CD4-positive, alpha-beta T cell treated with Interferon alpha-2 for 1 hour (primary cell): ENCODE results near the gene MYRFL.
A peak's percentile ranks its signal among the peaks of the same experiment; 100 is the strongest.

Experiments used
- DNase-seq, 2 donors: peaks; one replicate each; pipeline ENCODE4 v3.0.0-alpha.2; 2020 to 2022

MYRFL gene

GRCh38 chr12:69900720-69901131, 75.7 kb downstream of the MYRFL start:
- DNase-seq, result peak; percentile 45 to 65

GRCh38 chr12:69901221-69901905, 76.3 kb downstream of the MYRFL start:
- no peak for DNase-seq

GRCh38 chr12:69903548-69903947, 78.5 kb downstream of the MYRFL start:
- no peak for DNase-seq

GRCh38 chr12:69904777-69905176, 79.8 kb downstream of the MYRFL start:
- no peak for DNase-seq

- no peak for DNase-seq
These were observed 80.8 kb downstream of the MYRFL start for GRCh38 chr12:69905801-69906200.

GRCh38 chr12:69906411-69907216, 81.6 kb downstream of the MYRFL start:
- DNase-seq, result no peak

GRCh38 chr12:69908203-69908602, 83.2 kb downstream of the MYRFL start:
- DNase-seq, result no peak

- no peak for DNase-seq
These were observed 85.7 kb downstream of the MYRFL start for GRCh38 chr12:69910694-69911093.

GRCh38 chr12:69913526-69913925, 88.5 kb downstream of the MYRFL start:
- DNase-seq, result no peak

- DNase-seq, result no peak
These were observed 90.9 kb downstream of the MYRFL start for GRCh38 chr12:69915964-69916363.

GRCh38 chr12:69916544-69917235, 91.7 kb downstream of the MYRFL start:
- DNase-seq, result no peak

GRCh38 chr12:69918287-69918686, 93.3 kb downstream of the MYRFL start:
- DNase-seq, result no peak

GRCh38 chr12:69919495-69919894, 94.5 kb downstream of the MYRFL start:
- no peak for DNase-seq

- no peak for DNase-seq
These were observed 96.8 kb downstream of the MYRFL start for GRCh38 chr12:69921831-69922230.

- DNase-seq, result no peak
These were observed 98.0 kb downstream of the MYRFL start for GRCh38 chr12:69922999-69923398.

- DNase-seq, result no peak
These were observed 100.3 kb downstream of the MYRFL start for GRCh38 chr12:69925291-69925690.

- no peak for DNase-seq
These were observed 102.1 kb downstream of the MYRFL start for GRCh38 chr12:69927164-69927563.

GRCh38 chr12:69929125-69929524, 104.1 kb downstream of the MYRFL start:
- no peak for DNase-seq

- DNase-seq, result no peak
These were observed 104.5 kb downstream of the MYRFL start for GRCh38 chr12:69929531-69929930.

- no peak for DNase-seq
These were observed 106.5 kb downstream of the MYRFL start for GRCh38 chr12:69931569-69931968.

GRCh38 chr12:69932154-69932553, 107.1 kb downstream of the MYRFL start:
- no peak for DNase-seq

GRCh38 chr12:69932676-69933552, 107.9 kb downstream of the MYRFL start:
- DNase-seq, result no peak

- no peak for DNase-seq
These were observed 109.0 kb downstream of the MYRFL start for GRCh38 chr12:69934011-69934410.
